GM18517 (cell line): ENCODE measurements around the gene AGBL5.

ENCODE experiments used
- ATAC-seq: cut with Tn5 transposase; IDR thresholded peaks from one replicate; pipeline ENCODE4 v1.9.1; 2021; ENCODE audit warnings: mild to moderate bottlenecking, moderate library complexity; ENCODE audit not compliant: unreplicated experiment

Gene AGBL5

GRCh38 chr2:27076323-27076722 is 24.9 kb downstream of the AGBL5 start:
- ATAC-seq = no peak

GRCh38 chr2:27077231-27077630 is 25.8 kb downstream of the AGBL5 start:
- ATAC-seq = no peak

DNA sequence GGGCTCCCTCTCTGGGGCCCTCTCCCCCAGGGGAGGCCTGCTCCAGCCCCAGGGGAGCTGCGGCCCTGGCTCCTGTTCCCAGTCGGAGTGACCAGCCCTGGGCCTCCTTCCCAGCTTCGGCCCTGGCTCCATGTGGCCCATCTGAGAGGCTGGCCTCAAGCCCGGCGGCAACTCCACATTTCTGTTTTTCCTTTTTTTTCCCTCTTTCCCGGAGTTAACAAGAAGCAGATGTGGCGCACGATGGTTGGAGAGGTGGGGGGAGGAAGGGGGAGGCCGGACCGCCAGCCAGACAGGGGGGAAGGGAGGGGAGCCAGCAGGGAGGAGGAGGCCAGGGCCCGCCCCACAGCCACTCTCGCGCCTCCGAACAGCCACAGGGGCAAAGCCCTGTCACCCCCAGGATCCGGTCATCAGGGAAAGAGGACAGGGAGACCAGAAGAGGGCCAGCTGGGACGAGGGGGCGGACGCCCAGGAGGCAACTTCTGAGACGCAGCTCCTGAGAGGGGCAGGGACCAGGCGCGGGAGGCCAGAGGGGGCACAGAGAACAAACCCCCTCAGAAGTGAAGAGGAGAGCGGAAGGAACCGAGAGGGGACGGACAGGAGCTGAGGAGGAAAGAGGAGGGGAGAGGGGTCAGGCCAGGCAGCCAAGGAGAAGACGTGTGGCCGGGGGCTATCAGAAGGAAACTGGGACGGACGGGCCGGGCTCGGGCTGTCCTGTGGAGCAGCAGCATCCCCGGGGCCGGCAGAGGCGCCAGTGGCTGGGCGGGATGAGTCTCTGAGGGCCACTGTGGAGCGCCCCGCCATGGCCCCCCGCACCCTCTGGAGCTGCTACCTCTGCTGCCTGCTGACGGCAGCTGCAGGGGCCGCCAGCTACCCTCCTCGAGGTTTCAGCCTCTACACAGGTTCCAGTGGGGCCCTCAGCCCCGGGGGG is 27.1 kb downstream of the AGBL5 start, which contains the start of gene EMILIN1:
TSS of gene EMILIN1 (plus strand) at position 349 of the 928 bp plus-strand sequence. CDS start at position 800, 451 bp downstream.
- ATAC-seq = no peak

DNA sequence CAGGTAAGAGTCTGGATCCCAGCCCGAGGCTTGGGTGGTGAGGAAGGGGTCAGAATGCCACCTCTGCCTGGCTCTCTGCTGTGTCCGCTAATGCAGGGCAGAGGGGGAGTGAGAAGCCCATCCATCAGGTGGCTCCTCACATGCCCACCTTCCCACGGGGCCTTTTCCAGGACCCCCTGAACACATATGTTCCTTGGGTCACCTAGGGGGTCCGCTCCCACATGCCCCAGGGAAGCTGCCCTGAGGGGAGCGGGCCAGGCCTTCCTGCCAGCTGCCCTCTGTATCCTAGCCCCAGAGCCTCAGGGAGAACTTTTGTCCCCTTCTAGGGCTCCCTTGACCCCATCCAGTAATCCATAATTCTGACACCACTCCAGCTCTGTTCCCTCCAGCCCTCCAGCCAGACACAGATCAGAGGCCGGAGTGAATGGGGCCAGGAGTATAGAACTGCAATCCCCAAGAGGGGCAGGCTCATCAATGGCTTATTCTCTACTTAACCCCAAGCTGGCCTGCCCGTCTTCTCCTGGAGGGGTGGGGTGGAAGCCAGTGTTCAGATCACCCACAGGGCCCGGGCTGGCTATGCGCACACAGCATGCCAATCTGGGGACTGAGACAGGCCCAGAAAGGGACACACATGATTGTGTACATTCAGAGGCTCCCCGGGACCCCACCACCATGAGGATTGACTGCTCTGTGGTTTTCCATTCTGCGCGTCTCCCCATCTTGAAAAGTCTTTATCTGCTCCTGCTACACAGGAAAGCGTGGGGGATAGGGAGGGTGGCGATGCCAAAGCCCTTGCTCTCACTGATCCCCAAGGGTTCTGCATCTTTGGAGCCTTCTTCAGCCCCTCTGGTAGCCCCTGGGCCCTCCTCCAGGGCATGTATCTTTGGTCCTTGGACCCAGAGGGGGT is 28.0 kb downstream of the AGBL5 start:
- no peak for ATAC-seq

DNA sequence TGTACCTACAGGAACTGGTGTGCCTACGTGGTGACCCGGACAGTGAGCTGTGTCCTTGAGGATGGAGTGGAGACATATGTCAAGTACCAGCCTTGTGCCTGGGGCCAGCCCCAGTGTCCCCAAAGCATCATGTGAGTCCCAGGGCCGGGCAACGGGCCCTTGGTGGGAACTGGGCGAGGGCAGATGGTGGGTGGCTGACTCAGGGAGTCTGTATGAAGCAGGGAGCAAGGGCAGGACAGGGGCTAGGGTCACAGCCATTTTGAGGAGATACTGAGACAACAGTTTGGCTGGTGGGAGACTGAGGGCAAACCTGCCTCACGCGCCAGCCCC is 28.6 kb downstream of the AGBL5 start:
- no peak for ATAC-seq

- ATAC-seq = no peak
Observed at GRCh38 chr2:27080603-27080936, 29.1 kb downstream of the AGBL5 start.

GRCh38 chr2:27081984-27082772 is 30.7 kb downstream of the AGBL5 start:
- ATAC-seq = no peak

GRCh38 chr2:27082773-27083409 is 31.4 kb downstream of the AGBL5 start:
- ATAC-seq = no peak

DNA sequence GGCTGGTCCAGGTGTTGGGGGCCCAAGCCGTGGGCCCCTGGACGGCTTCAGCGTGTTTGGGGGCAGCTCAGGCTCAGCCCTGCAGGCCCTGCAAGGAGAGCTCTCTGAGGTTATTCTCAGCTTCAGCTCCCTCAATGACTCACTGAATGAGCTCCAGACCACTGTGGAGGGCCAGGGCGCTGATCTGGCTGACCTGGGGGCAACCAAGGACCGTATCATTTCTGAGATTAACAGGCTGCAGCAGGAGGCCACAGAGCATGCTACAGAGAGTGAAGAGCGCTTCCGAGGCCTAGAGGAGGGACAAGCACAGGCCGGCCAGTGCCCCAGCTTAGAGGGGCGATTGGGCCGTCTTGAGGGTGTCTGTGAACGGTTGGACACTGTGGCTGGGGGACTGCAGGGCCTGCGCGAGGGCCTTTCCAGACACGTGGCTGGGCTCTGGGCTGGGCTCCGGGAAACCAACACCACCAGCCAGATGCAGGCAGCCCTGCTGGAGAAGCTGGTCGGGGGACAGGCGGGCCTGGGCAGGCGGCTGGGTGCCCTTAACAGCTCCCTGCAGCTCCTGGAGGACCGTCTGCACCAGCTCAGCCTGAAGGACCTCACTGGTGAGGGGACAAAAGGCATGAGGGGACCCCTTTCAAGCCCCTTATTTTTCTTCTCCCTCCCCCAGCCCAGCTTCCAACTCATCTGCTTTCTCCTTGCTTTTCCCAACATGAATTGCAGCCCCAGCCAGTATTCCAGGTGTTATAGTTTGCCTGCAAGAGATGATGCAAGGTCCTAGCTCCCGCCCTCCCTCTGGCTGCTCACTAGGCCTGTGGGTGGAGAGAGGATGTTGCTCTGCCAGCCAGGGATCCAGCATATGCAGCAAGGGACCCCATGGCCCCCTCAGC is 32.2 kb downstream of the AGBL5 start:
- ATAC-seq = no peak

- no peak for ATAC-seq
Observed at GRCh38 chr2:27084297-27085061, 33.0 kb downstream of the AGBL5 start.

DNA sequence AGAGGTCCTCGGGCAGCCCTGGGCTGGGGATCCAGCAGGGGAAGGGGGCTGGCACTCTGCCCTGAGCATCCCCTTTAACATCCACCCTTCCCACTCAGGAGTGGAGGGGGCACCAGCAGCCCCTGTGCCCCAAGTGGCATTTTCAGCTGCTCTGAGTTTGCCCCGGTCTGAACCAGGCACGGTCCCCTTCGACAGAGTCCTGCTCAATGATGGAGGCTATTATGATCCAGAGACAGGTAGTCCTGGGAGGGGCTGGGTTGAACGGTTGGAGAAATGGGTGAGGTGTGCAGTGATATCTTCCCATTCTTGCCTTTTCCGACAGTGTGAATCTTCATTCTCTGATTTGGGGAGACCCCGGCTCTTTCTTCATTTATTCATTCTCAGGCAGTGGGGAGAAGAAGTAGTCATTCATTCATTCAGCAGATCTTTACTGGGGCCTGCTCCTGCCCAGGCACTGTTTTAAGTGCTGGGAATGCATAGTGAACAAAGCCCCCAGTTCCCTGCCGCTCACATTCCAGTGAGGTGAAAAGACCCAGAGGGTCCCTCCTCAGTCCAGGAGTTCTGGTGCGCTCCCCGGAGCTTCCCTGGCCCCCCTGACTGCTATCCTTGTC is 33.7 kb downstream of the AGBL5 start:
- ATAC-seq = no peak

GRCh38 chr2:27085673-27086089 is 34.2 kb downstream of the AGBL5 start:
- no peak for ATAC-seq

DNA sequence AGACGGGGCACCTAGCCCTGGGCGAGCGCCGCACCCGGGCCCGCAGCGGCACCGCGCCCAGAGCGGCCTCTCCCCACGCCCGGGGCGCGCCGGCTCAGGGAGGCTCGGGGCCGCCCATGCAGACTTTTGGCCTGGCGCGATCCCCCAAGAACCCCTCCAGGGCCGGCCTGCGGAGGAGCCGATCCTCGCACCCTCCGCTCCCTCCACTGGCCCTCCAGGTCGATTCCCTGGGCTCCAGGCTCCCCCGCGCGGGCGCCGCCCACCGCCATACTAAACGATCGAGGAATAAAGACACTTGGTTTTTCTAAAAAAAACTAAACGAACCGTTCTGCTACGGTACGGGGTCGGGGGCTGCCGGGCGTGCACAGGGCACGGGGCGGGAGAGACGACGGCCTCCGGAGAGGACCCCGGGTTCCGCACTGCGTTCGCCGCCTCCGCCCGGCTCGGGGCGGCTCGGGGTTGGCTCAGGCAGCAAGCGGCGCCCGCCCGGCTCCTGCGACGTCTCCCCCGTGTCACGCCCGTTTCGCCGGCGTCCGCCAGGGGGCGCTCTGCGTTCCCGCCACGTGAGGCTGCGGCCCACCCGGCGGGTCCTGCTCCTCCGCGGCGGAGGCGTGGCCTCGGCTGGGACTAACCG is 34.7 kb downstream of the AGBL5 start:
- ATAC-seq = peak; percentile 76

DNA sequence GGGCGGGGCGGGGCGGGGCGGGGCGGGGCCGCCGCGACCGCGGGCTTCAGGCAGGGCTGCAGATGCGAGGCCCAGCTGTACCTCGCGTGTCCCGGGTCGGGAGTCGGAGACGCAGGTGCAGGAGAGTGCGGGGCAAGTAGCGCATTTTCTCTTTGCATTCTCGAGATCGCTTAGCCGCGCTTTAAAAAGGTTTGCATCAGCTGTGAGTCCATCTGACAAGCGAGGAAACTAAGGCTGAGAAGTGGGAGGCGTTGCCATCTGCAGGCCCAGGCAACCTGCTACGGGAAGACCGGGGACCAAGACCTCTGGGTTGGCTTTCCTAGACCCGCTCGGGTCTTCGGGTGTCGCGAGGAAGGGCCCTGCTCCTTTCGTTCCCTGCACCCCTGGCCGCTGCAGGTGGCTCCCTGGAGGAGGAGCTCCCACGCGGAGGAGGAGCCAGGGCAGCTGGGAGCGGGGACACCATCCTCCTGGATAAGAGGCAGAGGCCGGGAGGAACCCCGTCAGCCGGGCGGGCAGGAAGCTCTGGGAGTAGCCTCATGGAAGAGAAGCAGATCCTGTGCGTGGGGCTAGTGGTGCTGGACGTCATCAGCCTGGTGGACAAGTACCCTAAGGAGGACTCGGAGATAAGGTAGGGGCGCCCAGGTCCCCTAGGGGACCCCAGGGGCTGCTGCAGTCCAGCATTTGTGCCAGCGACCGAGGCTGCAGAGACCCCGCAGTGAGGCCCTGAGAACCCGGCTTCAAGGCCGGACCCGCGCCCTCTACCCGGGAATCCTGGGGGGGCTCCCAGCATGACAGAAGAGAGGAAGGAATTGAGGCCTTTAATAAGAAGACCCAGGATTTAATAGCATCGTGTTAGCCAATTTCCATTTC is 35.5 kb downstream of the AGBL5 start, which contains the start of gene KHK:
TSS of gene KHK (plus strand) at position 49 of the 870 bp plus-strand sequence. CDS start at position 537, 488 bp downstream.
- ATAC-seq = peak; percentile 18

- no peak for ATAC-seq
Observed at GRCh38 chr2:27087823-27088410, 36.4 kb downstream of the AGBL5 start.

DNA sequence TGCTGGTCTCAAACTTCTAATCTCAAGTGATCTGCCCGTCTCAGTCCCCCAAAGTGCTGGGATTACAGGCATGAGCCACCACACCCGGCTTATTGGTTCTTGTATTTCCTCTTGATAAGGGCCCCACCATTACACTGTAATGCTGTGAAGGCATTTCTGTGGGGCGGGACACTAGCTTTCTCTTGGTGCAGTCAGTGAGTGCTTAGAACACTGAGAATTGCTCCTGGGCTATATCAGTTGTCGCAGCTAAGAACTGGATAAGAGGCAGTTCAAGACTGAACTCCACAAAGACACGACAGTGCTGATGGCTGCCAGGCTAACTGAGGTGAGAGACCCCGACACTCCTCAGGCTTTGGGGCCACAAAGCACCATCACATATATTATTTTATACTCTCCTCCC is 37.2 kb downstream of the AGBL5 start:
- no peak for ATAC-seq
